ENCODE data around the gene CRTC3.
"Not testable (repeated sequence)": the region's sequence is repeated elsewhere in the genome, so short reads cannot be mapped to it uniquely, and the experiment has no call there.

CRTC3 gene

GRCh38 chr15:90650956-90651689 is 121.4 kb downstream of the CRTC3 start:
- H3K4me1 ChIP-seq (ENCODE audit: control insufficient read depth, insufficient read depth, low read length) = peaks cover 3% of the 10 kb centered on the region
- H3K4me3 ChIP-seq (ENCODE audit: low read depth, low read length) = no peak overlapping the region
- no peaks in the 10 kb centered on the region for H3K9me3 ChIP-seq (ENCODE audit: control insufficient read depth, insufficient read depth, low read depth, low read length)
- H3K36me3 ChIP-seq (ENCODE audit: control insufficient read depth, insufficient read depth, low read length) = no peaks in the 10 kb centered on the region
- H3K9ac ChIP-seq (ENCODE audit: low read length) = no peak overlapping the region
- no peaks in the 10 kb centered on the region for H3K27me3 ChIP-seq (ENCODE audit: control insufficient read depth, insufficient read depth, low read length)
- no peak overlapping the region for H3K27ac ChIP-seq (ENCODE audit: low read depth, low read length)

GRCh38 chr15:90654233-90655136 is 124.8 kb downstream of the CRTC3 start:
- H3K4me1 ChIP-seq (ENCODE audit: control insufficient read depth, insufficient read depth, low read length) = no peaks in the 10 kb centered on the region
- H3K9ac ChIP-seq (ENCODE audit: low read length) = no peak overlapping the region
- no peaks in the 10 kb centered on the region for H3K27me3 ChIP-seq (ENCODE audit: control insufficient read depth, insufficient read depth, low read length)
- H3K4me3 ChIP-seq (ENCODE audit: low read depth, low read length) = no peak overlapping the region
- H3K36me3 ChIP-seq (ENCODE audit: control insufficient read depth, insufficient read depth, low read length) = no peaks in the 10 kb centered on the region
- H3K27ac ChIP-seq (ENCODE audit: low read depth, low read length) = no peak overlapping the region
- no peaks in the 10 kb centered on the region for H3K9me3 ChIP-seq (ENCODE audit: control insufficient read depth, insufficient read depth, low read depth, low read length)

GRCh38 chr15:90657520-90658172 is 127.9 kb downstream of the CRTC3 start:
- not testable (repeated sequence) for H3K9me3 ChIP-seq (ENCODE audit: control insufficient read depth, insufficient read depth, low read depth, low read length); H3K9ac ChIP-seq (ENCODE audit: low read length); H3K27me3 ChIP-seq (ENCODE audit: control insufficient read depth, insufficient read depth, low read length); H3K36me3 ChIP-seq (ENCODE audit: control insufficient read depth, insufficient read depth, low read length); H3K27ac ChIP-seq (ENCODE audit: low read depth, low read length); H3K4me3 ChIP-seq (ENCODE audit: low read depth, low read length)
- peaks cover 10% of the 10 kb centered on the region; the same call in 1 of the 2 replicates for H3K4me1 ChIP-seq (ENCODE audit: control insufficient read depth, insufficient read depth, low read length)

DNA sequence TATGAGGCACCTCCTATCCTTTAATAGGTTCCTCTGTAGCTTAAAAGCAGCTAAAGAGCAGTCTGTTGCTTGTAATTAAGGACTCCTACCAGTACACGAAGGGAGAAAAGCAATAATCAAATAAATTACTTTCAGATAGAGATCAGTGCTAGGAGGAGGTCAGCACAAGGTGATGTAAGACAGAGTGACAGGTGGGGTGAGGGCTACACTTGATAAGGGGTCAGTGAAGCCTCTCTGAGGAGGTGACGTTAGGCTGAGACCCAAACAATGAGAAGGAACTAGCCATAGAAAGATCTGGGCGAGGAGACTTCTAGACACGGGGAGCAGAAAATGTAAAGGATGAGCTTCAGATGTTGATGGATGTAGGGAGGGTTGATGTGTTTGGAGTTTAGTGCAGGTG is 129.8 kb downstream of the CRTC3 start:
- no peaks in the 10 kb centered on the region for H3K36me3 ChIP-seq (ENCODE audit: control insufficient read depth, insufficient read depth, low read length)
- H3K9me3 ChIP-seq (ENCODE audit: control insufficient read depth, insufficient read depth, low read depth, low read length) = no peaks in the 10 kb centered on the region
- no peak overlapping the region for H3K9ac ChIP-seq (ENCODE audit: low read length)
- peaks cover 10% of the 10 kb centered on the region for H3K4me1 ChIP-seq (ENCODE audit: control insufficient read depth, insufficient read depth, low read length)
- no peak overlapping the region for H3K4me3 ChIP-seq (ENCODE audit: low read depth, low read length)
- H3K27me3 ChIP-seq (ENCODE audit: control insufficient read depth, insufficient read depth, low read length) = no peaks in the 10 kb centered on the region
- H3K27ac ChIP-seq (ENCODE audit: low read depth, low read length) = no peak overlapping the region

GRCh38 chr15:90660195-90660998 is 130.7 kb downstream of the CRTC3 start:
- Histone ChIP-seq H3K27me3 (ENCODE audit: control insufficient read depth, insufficient read depth, low read length) (no peaks in the 10 kb centered on the region), H3K9ac (ENCODE audit: low read length) (no peak overlapping the region), H3K9me3 (ENCODE audit: control insufficient read depth, insufficient read depth, low read depth, low read length) (no peaks in the 10 kb centered on the region), H3K36me3 (ENCODE audit: control insufficient read depth, insufficient read depth, low read length) (no peaks in the 10 kb centered on the region), H3K4me1 (ENCODE audit: control insufficient read depth, insufficient read depth, low read length) (peaks cover 10% of the 10 kb centered on the region), H3K4me3 (ENCODE audit: low read depth, low read length) (no peak overlapping the region), H3K27ac (ENCODE audit: low read depth, low read length) (no peak overlapping the region)

DNA sequence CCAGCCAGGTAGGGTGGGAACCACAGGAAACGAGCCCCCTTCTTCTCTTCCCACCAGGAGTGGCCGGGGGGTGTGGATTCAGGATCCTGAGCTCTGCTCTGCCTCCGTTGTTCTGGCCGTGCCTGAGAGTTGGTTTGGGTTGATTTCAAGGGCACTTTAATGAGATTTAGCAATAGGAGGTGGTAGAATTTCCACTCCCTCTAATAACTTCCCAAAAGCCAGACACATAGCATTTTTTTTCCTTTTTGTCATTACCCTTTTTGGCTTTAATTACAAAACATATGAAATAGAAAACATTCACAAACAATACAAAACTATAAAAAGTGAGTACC is 131.2 kb downstream of the CRTC3 start:
- not testable (repeated sequence) for H3K9ac ChIP-seq (ENCODE audit: low read length); H3K4me3 ChIP-seq (ENCODE audit: low read depth, low read length); H3K9me3 ChIP-seq (ENCODE audit: control insufficient read depth, insufficient read depth, low read depth, low read length); H3K27me3 ChIP-seq (ENCODE audit: control insufficient read depth, insufficient read depth, low read length); H3K27ac ChIP-seq (ENCODE audit: low read depth, low read length); H3K36me3 ChIP-seq (ENCODE audit: control insufficient read depth, insufficient read depth, low read length)
- peaks cover 10% of the 10 kb centered on the region for H3K4me1 ChIP-seq (ENCODE audit: control insufficient read depth, insufficient read depth, low read length)

- peaks cover 10% of the 10 kb centered on the region for H3K4me1 ChIP-seq (ENCODE audit: control insufficient read depth, insufficient read depth, low read length)
These were observed 134.3 kb downstream of the CRTC3 start for GRCh38 chr15:90664081-90664461.

GRCh38 chr15:90664650-90665287 is 135.0 kb downstream of the CRTC3 start:
- Histone ChIP-seq H3K9me3 (ENCODE audit: control insufficient read depth, insufficient read depth, low read depth, low read length) (no peaks in the 10 kb centered on the region), H3K36me3 (ENCODE audit: control insufficient read depth, insufficient read depth, low read length) (no peaks in the 10 kb centered on the region), H3K9ac (ENCODE audit: low read length) (no peak overlapping the region), H3K27ac (ENCODE audit: low read depth, low read length) (no peak overlapping the region), H3K4me1 (ENCODE audit: control insufficient read depth, insufficient read depth, low read length) (peaks cover 10% of the 10 kb centered on the region), H3K27me3 (ENCODE audit: control insufficient read depth, insufficient read depth, low read length) (no peaks in the 10 kb centered on the region), H3K4me3 (ENCODE audit: low read depth, low read length) (peak overlapping the region; percentile 58; the same call in 1 of the 2 replicates)

More at GRCh38 chr15:90664081-90664461, 134.3 kb downstream of the CRTC3 start:
- H3K36me3 ChIP-seq (ENCODE audit: control insufficient read depth, insufficient read depth, low read length); H3K4me3 ChIP-seq (ENCODE audit: low read depth, low read length); H3K27ac ChIP-seq (ENCODE audit: low read depth, low read length); H3K9me3 ChIP-seq (ENCODE audit: control insufficient read depth, insufficient read depth, low read depth, low read length); H3K27me3 ChIP-seq (ENCODE audit: control insufficient read depth, insufficient read depth, low read length); H3K9ac ChIP-seq (ENCODE audit: low read length): not testable (repeated sequence)

GRCh38 chr15:90665288-90666134 is 135.8 kb downstream of the CRTC3 start:
- Histone ChIP-seq H3K4me3 (ENCODE audit: low read depth, low read length) (peak overlapping the region; percentile 58; the same call in 1 of the 2 replicates), H3K27ac (ENCODE audit: low read depth, low read length) (no peak overlapping the region), H3K9me3 (ENCODE audit: control insufficient read depth, insufficient read depth, low read depth, low read length) (no peaks in the 10 kb centered on the region), H3K4me1 (ENCODE audit: control insufficient read depth, insufficient read depth, low read length) (peaks cover 5% of the 10 kb centered on the region), H3K36me3 (ENCODE audit: control insufficient read depth, insufficient read depth, low read length) (no peaks in the 10 kb centered on the region), H3K27me3 (ENCODE audit: control insufficient read depth, insufficient read depth, low read length) (no peaks in the 10 kb centered on the region), H3K9ac (ENCODE audit: low read length) (no peak overlapping the region)
